H1 (cell line): ENCODE measurements around the gene RPL26.

Source experiments
- ATF2 ChIP-seq: IDR thresholded peaks from 2 replicates; pipeline ENCODE4 v1.6.1; 2012; ENCODE audit warnings: low read length, inconsistent platforms
- BCL11A ChIP-seq, 2 experiments: IDR thresholded peaks; one replicate each; pipeline ENCODE4 v1.6.1; 2011; ENCODE audit warnings: low read depth in 2 of 2, low read length in 2 of 2, mild to moderate bottlenecking in 2 of 2
- CTCF ChIP-seq, 3 experiments: IDR thresholded peaks; 1 replicate in 2 of 3; 2 replicates in 1 of 3; pipeline versions ENCODE4 v1.5.1 to v1.6.1; 2011; ENCODE audit warnings: low read length in 3 of 3, mild to moderate bottlenecking in 3 of 3, inconsistent platforms in 2 of 3, low read depth in 1 of 3, moderate library complexity in 1 of 3; ENCODE audit not compliant: insufficient read depth in 1 of 3; ENCODE audit errors: control extremely low read depth in 1 of 3
- GABPA ChIP-seq: IDR thresholded peaks from 2 replicates; pipeline ENCODE4 v1.6.1; 2011; ENCODE audit warnings: mild to moderate bottlenecking, low read length, moderate library complexity, borderline replicate concordance; ENCODE audit not compliant: insufficient read depth
- JUN ChIP-seq: IDR thresholded peaks from 2 replicates; pipeline ENCODE4 v1.6.1; 2011; ENCODE audit warnings: low read depth, mild to moderate bottlenecking, improper control_type of control experiment, low read length
- POLR2A ChIP-seq, 2 experiments: IDR thresholded peaks; 1 replicate in 1 of 2; 2 replicates in 1 of 2; pipeline ENCODE4 v1.6.1; 2011; ENCODE audit warnings: low read depth in 2 of 2, low read length in 2 of 2, mild to moderate bottlenecking in 2 of 2; ENCODE audit errors: control extremely low read depth in 1 of 2
- SIRT6 ChIP-seq: IDR thresholded peaks from one replicate; pipeline ENCODE4 v1.7.1; 2012; ENCODE audit warnings: low read length, inconsistent platforms
- TF ChIP-seq, protein P1 (sequence below): IDR thresholded peaks from 2 replicates; pipeline ENCODE4 v1.6.1; 2012; ENCODE audit warnings: inconsistent platforms

DNA sequence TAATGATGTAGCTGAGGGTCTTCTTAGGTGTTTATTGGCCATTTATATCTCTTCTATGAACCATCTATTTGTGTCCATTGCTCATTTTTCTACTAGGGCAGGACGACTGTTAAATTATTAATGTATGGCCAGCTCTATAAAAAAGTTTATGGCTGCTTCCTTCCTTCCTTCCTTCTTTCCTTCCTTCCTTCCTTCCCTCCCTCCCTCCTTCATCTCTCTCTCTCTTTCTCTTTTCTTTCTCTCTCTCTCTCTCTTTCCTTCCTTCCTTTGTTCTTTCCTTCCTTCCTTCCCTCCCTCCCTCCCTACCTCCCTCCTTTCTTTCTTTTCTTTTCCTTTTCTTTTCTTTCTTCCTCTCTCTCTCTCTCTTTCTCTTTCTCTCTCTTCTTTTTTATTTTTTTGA is 35.5 kb upstream of the RPL26 start:
- TF ChIP-seq, protein P1, sequence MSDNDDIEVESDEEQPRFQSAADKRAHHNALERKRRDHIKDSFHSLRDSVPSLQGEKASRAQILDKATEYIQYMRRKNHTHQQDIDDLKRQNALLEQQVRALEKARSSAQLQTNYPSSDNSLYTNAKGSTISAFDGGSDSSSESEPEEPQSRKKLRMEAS, result no peak
- no peak for TF ChIP-seq CTCF (IDR thresholded peaks at IDR 0.05; ENCODE audit: control extremely low read depth in 1 of 3, insufficient read depth in 1 of 3, low read depth in 1 of 3, low read length in 3 of 3)
- TF ChIP-seq JUN, result no peak
- no peak for TF ChIP-seq ATF2
- no peak for TF ChIP-seq BCL11A (IDR thresholded peaks at IDR 0.05; ENCODE audit: low read depth in 2 of 2, low read length in 2 of 2)
- TF ChIP-seq POLR2A (IDR thresholded peaks at IDR 0.05; ENCODE audit: control extremely low read depth in 1 of 2, low read depth in 2 of 2, low read length in 2 of 2), result no peak
- TF ChIP-seq SIRT6, result no peak
- no peak for TF ChIP-seq GABPA
